A673 (cell line): ENCODE results near the gene MORN1. TPM values are rescaled to one million over a fixed set of nuclear protein-coding genes. Genes with fewer than 3 reads are reported as not detected.

Source experiments
- BruUV-seq: library from RNA; stranded (reverse); fragments of 400-500 nt; replicated peaks from 2 replicates; lab custom pipeline; 2021; lab: Mats Ljungman, UMichigan
- CTCF ChIA-PET: fragments of 300-600 bp; sonication (Branson Sonifier 250); formaldehyde crosslinking; loops from one replicate; lab custom pipeline; 2022; ENCODE audit warnings: antibody characterized with exemption; lab: Charles Lee
- POLR2A ChIA-PET: fragments of 300-600 bp; sonication (Branson Sonifier 250); formaldehyde crosslinking; loops from one replicate; lab custom pipeline; 2022; ENCODE audit warnings: antibody characterized with exemption; ENCODE audit not compliant: low non-redundant PET; lab: Charles Lee
- DNase-seq: peaks from one replicate; pipeline ENCODE4 v3.0.0-alpha.2; 2015; ENCODE audit warnings: low spot score
- H3K27ac ChIP-seq: fragments of 200-600 bp; sonication (generic); 2 replicates; pipeline ENCODE4 v1.5.1; 2016; ENCODE audit warnings: mixed run types, low read depth, mild to moderate bottlenecking, mixed read lengths, antibody characterized with exemption, low read length; ENCODE audit not compliant: poor library complexity, severe bottlenecking
- H3K27me3 ChIP-seq: fragments of 200-600 bp; sonication (generic); replicated peaks from 2 replicates; pipeline ENCODE4 v1.6.1; 2017; ENCODE audit warnings: mixed run types, low read depth, mild to moderate bottlenecking, mixed read lengths, antibody characterized with exemption, low read length; ENCODE audit not compliant: insufficient read depth, poor library complexity
- H3K36me3 ChIP-seq: fragments of 200-600 bp; sonication (generic); 2 replicates; pipeline ENCODE4 v1.6.1; 2016; ENCODE audit warnings: mixed run types, mild to moderate bottlenecking, mixed read lengths, antibody characterized with exemption, low read length; ENCODE audit not compliant: insufficient read depth, poor library complexity, severe bottlenecking
- H3K4me1 ChIP-seq: fragments of 200-600 bp; sonication (generic); 2 replicates; pipeline ENCODE4 v1.6.1; 2017; ENCODE audit warnings: mixed run types, mild to moderate bottlenecking, mixed read lengths, antibody characterized with exemption, low read length; ENCODE audit not compliant: insufficient read depth, poor library complexity, severe bottlenecking
- H3K4me3 ChIP-seq: fragments of 200-600 bp; sonication (generic); 2 replicates; pipeline ENCODE4 v1.5.1; 2016; ENCODE audit warnings: low read depth, mixed run types, mild to moderate bottlenecking, mixed read lengths, low read length; ENCODE audit not compliant: poor library complexity, severe bottlenecking
- H3K9me3 ChIP-seq: fragments of 200-600 bp; sonication (generic); 2 replicates; pipeline ENCODE4 v1.6.1; 2016; ENCODE audit warnings: mixed run types, low read depth, mild to moderate bottlenecking, mixed read lengths, antibody characterized with exemption, low read length; ENCODE audit not compliant: poor library complexity, severe bottlenecking
- EZH2 ChIP-seq: fragments of 200-600 bp; sonication (generic); IDR thresholded peaks from 2 replicates; pipeline ENCODE4 v1.6.1; 2017; ENCODE audit warnings: borderline replicate concordance, low read depth, mild to moderate bottlenecking, mixed read lengths, antibody characterized with exemption, low read length; ENCODE audit not compliant: poor library complexity, severe bottlenecking
- intact Hi-C: fragments of 100-400 bp; cut with micrococcal nuclease; formaldehyde crosslinking; loops from one replicate; pipeline ENCODE4 v1.10.0; 2022; ENCODE audit not compliant: unreplicated experiment
- total RNA-seq: library from RNA; stranded (reverse); gene quantifications from 2 replicates; pipeline ENCODE4 v1.2.3, GENCODE V29; 2021
- TF ChIP-seq, protein P1 (sequence below): fragments of 300-800, 200-600 bp; sonication (generic); conservative IDR thresholded peaks from 2 replicates; pipeline ENCODE4 v1.5.1; 2017; ENCODE audit warnings: low read depth, mild to moderate bottlenecking, antibody characterized with exemption, low read length, moderate library complexity, mixed read lengths

MORN1 gene
- total RNA-seq, 1 experiment from 2014 or later = 24.7 TPM

DNA sequence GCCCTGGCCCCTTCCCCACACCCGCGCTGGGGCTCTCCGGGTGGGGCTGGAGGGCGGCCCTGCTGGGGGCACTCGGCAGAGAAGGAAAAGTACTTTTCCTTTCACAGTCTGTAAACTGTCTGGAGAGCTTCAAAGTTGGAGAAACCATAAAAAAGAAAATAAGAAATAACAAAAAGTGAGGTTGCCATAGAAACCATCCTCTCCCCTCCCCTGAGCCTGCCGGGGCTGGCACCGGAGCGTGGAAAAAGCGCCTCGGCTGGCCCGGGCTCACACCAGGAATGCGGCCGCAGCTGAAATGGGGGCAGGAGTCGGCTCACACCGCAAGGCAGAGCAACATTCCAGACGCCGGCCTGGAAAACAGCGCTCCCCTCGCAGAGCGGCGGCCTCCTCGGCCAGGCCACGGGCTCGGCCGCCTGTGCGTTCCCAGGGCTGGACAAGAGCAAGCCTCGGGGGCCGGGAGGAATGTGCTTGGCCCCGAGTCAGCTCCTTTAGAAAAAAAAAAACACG is 69.2 kb downstream of the MORN1 start:
- Histone ChIP-seq H3K27ac (no peak overlapping the region), H3K4me1 (peaks cover 30% of the 10 kb centered on the region), H3K27me3 (peaks cover 3% of the 10 kb centered on the region), H3K9me3 (no peaks in the 10 kb centered on the region), H3K4me3 (no peak overlapping the region), H3K36me3 (no peaks in the 10 kb centered on the region)
- POLR2A ChIA-PET = interaction anchor here (0.6 kb wide), 1 partner anchor 96 kb away, joined by 3 read pairs; no protein-coding TSS in a partner anchor
- no peak for DNase-seq
- BruUV-seq = no TSS peak
- no peak for TF ChIP-seq EZH2
- TF ChIP-seq, protein P1, sequence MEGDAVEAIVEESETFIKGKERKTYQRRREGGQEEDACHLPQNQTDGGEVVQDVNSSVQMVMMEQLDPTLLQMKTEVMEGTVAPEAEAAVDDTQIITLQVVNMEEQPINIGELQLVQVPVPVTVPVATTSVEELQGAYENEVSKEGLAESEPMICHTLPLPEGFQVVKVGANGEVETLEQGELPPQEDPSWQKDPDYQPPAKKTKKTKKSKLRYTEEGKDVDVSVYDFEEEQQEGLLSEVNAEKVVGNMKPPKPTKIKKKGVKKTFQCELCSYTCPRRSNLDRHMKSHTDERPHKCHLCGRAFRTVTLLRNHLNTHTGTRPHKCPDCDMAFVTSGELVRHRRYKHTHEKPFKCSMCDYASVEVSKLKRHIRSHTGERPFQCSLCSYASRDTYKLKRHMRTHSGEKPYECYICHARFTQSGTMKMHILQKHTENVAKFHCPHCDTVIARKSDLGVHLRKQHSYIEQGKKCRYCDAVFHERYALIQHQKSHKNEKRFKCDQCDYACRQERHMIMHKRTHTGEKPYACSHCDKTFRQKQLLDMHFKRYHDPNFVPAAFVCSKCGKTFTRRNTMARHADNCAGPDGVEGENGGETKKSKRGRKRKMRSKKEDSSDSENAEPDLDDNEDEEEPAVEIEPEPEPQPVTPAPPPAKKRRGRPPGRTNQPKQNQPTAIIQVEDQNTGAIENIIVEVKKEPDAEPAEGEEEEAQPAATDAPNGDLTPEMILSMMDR = no peak
- intact Hi-C loops = no loop called here
- CTCF ChIA-PET = no interaction called here

GRCh38 chr1:2320760-2321667 is 70.3 kb downstream of the MORN1 start:
- ChIA-PET POLR2A (no interaction called here), CTCF (no interaction called here)
- no peak overlapping the region for H3K27ac ChIP-seq
- no peaks in the 10 kb centered on the region for H3K9me3 ChIP-seq
- peaks cover 41% of the 10 kb centered on the region for H3K4me1 ChIP-seq
- intact Hi-C loops = no loop called here
- BruUV-seq = no TSS peak
- DNase-seq = no peak
- TF ChIP-seq, protein P1 = no peak
- no peak for TF ChIP-seq EZH2
- H3K27me3 ChIP-seq = peaks cover 3% of the 10 kb centered on the region
- no peak overlapping the region for H3K4me3 ChIP-seq
- H3K36me3 ChIP-seq = no peaks in the 10 kb centered on the region

DNA sequence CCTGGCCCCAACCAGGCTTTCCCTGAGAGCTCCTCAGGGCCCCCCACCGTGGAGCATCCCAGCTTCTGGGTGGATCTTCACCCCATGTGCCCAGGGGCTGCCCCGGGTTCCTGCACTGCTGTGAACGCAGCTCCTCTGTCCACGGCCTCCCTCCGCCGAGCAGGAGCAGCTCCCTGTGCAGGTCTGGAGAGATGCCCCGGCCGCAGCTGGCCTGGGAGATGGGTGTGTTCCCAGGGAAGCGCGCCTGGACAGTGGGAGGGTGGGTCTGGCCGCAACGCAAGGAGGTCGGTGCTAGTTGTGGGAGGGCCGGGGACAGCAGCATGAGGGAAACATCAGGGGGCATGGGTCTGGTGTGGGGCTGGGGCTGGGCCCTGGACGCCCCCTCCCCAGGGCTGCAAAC is 71.3 kb downstream of the MORN1 start:
- POLR2A ChIA-PET = no interaction called here
- BruUV-seq = no TSS peak
- peaks cover under 1% of the 10 kb centered on the region for H3K27me3 ChIP-seq
- no peaks in the 10 kb centered on the region for H3K9me3 ChIP-seq
- H3K4me3 ChIP-seq = no peak overlapping the region
- H3K36me3 ChIP-seq = no peaks in the 10 kb centered on the region
- H3K4me1 ChIP-seq = peaks cover 50% of the 10 kb centered on the region
- intact Hi-C loops = no loop called here
- DNase-seq = no peak
- no peak overlapping the region for H3K27ac ChIP-seq
- TF ChIP-seq EZH2 = no peak
- TF ChIP-seq, protein P1 = no peak
- CTCF ChIA-PET = no interaction called here
